Astrocyte (in vitro differentiated cells and primary cell): ENCODE measurements around the gene NPAS3. TPM values are rescaled to one million over a fixed set of nuclear protein-coding genes. Genes with fewer than 3 reads are reported as not detected.

Source experiments
- DNase-seq: peaks from one replicate; pipeline ENCODE4 v3.0.0-alpha.2; 2010; ENCODE audit warnings: low read depth
- FAIRE-seq: peaks from 2 replicates; lab custom pipeline; 2011; peaks lifted over from hg19 to GRCh38; lab: Jason Lieb, UNC
- H2AFZ ChIP-seq: 2 replicates; pipeline ENCODE4 v1.6.0; 2012; ENCODE audit warnings: low read depth, low read length, inconsistent platforms
- H3K27ac ChIP-seq: 2 replicates; pipeline ENCODE4 v1.5.1; 2011; ENCODE audit warnings: low read depth, low read length, inconsistent platforms
- H3K27me3 ChIP-seq: 2 replicates; pipeline ENCODE4 v1.6.0; 2011; ENCODE audit warnings: low read length, inconsistent platforms; ENCODE audit not compliant: insufficient read depth
- H3K36me3 ChIP-seq: 2 replicates; pipeline ENCODE4 v1.5.1; 2011; ENCODE audit warnings: low read length, inconsistent platforms; ENCODE audit not compliant: insufficient read depth
- H3K4me1 ChIP-seq: 2 replicates; pipeline ENCODE4 v1.5.1; 2011; ENCODE audit warnings: low read length, inconsistent platforms; ENCODE audit not compliant: insufficient read depth
- H3K4me2 ChIP-seq: 2 replicates; pipeline ENCODE4 v1.6.0; 2012; ENCODE audit warnings: low read length, inconsistent platforms
- H3K4me3 ChIP-seq: 2 replicates; pipeline ENCODE4 v1.5.1; 2011; ENCODE audit warnings: low read depth, mild to moderate bottlenecking, low read length, inconsistent platforms; ENCODE audit not compliant: insufficient read depth
- H3K79me2 ChIP-seq: 2 replicates; pipeline ENCODE4 v1.6.0; 2012; ENCODE audit warnings: mild to moderate bottlenecking, low read length, inconsistent platforms; ENCODE audit not compliant: insufficient read depth
- H3K9ac ChIP-seq: 2 replicates; pipeline ENCODE4 v1.6.0; 2012; ENCODE audit warnings: mild to moderate bottlenecking, low read length, inconsistent platforms
- H3K9me3 ChIP-seq: 2 replicates; pipeline ENCODE4 v1.5.1; 2012; ENCODE audit warnings: low read depth, mild to moderate bottlenecking, low read length, inconsistent platforms; ENCODE audit not compliant: insufficient read depth
- H4K20me1 ChIP-seq: 2 replicates; pipeline ENCODE4 v1.6.0; 2012; ENCODE audit warnings: low read length, inconsistent platforms; ENCODE audit not compliant: insufficient read depth
- H3K27ac Mint-ChIP-seq: one replicate; pipeline ENCODE4 v1.8.0; 2021; ENCODE audit warnings: mild to moderate bottlenecking, mixed read lengths; ENCODE audit not compliant: unreplicated experiment
- H3K27me3 Mint-ChIP-seq: one replicate; pipeline ENCODE4 v1.8.0; 2021; ENCODE audit warnings: low read depth, mixed read lengths; ENCODE audit not compliant: unreplicated experiment
- H3K36me3 Mint-ChIP-seq: one replicate; pipeline ENCODE4 v1.8.0; 2021; ENCODE audit warnings: low read depth, mixed read lengths; ENCODE audit not compliant: unreplicated experiment
- H3K4me1 Mint-ChIP-seq: one replicate; pipeline ENCODE4 v1.8.0; 2021; ENCODE audit warnings: low read depth, mixed read lengths; ENCODE audit not compliant: unreplicated experiment
- H3K4me3 Mint-ChIP-seq: one replicate; pipeline ENCODE4 v1.8.0; 2021; ENCODE audit warnings: mild to moderate bottlenecking, moderate library complexity, mixed read lengths; ENCODE audit not compliant: unreplicated experiment
- H3K9me3 Mint-ChIP-seq: one replicate; pipeline ENCODE4 v1.8.0; 2021; ENCODE audit warnings: mild to moderate bottlenecking, mixed read lengths; ENCODE audit not compliant: unreplicated experiment
- CTCF ChIP-seq: IDR thresholded peaks from 2 replicates; pipeline ENCODE4 v1.5.1; 2011; ENCODE audit warnings: low read depth, mild to moderate bottlenecking, inconsistent platforms, low read length, moderate library complexity; ENCODE audit not compliant: insufficient read depth
- EZH2 ChIP-seq: IDR thresholded peaks from 2 replicates; pipeline ENCODE4 v1.6.1; 2012; ENCODE audit warnings: mild to moderate bottlenecking, low read length, inconsistent platforms; ENCODE audit not compliant: insufficient read depth
- total RNA-seq: library from RNA; stranded (reverse); gene quantifications from 2 replicates; pipeline ENCODE4 v1.2.1, GENCODE V29; 2021

Gene NPAS3
- total RNA-seq, 1 donor from 2014 or later: 2.6 TPM

- TF ChIP-seq EZH2 (no peak), CTCF (no peak)
- Histone ChIP-seq H3K4me1 (peaks cover 28% of the 10 kb centered on the region), H3K4me2 (no peak overlapping the region), H3K4me3 (no peak overlapping the region), H3K36me3 (no peaks in the 10 kb centered on the region), H3K79me2 (no peaks in the 10 kb centered on the region), H3K9ac (no peak overlapping the region), H4K20me1 (no peaks in the 10 kb centered on the region), H2AFZ (no peak overlapping the region), H3K27me3 (no peaks in the 10 kb centered on the region), H3K27ac (no peak overlapping the region), H3K9me3 (no peaks in the 10 kb centered on the region)
- H3K36me3 Mint-ChIP-seq: no peaks in the 10 kb centered on the region
- H3K27ac Mint-ChIP-seq: no peak overlapping the region
- DNase-seq (peak; percentile 81), FAIRE-seq (no peak)
- H3K4me3 Mint-ChIP-seq: no peak overlapping the region
- no peaks in the 10 kb centered on the region for H3K27me3 Mint-ChIP-seq
- H3K9me3 Mint-ChIP-seq: no peaks in the 10 kb centered on the region
- peaks cover 19% of the 10 kb centered on the region for H3K4me1 Mint-ChIP-seq
Observed at GRCh38 chr14:33685026-33685425, 746.3 kb downstream of the NPAS3 start.

GRCh38 chr14:33685698-33686097, 747.0 kb downstream of the NPAS3 start:
- peak overlapping the region; percentile 6 for H3K4me2 ChIP-seq
- Mint-ChIP-seq H3K27me3 (no peaks in the 10 kb centered on the region), H3K36me3 (no peaks in the 10 kb centered on the region), H3K27ac (no peak overlapping the region), H3K4me1 (peaks cover 13% of the 10 kb centered on the region), H3K9me3 (no peaks in the 10 kb centered on the region), H3K4me3 (no peak overlapping the region)
- no peaks in the 10 kb centered on the region for H3K9me3 ChIP-seq
- no peaks in the 10 kb centered on the region for H3K36me3 ChIP-seq
- no peak overlapping the region for H3K9ac ChIP-seq
- no peak overlapping the region for H2AFZ ChIP-seq
- DNase-seq (no peak), FAIRE-seq (no peak)
- no peaks in the 10 kb centered on the region for H3K27me3 ChIP-seq
- H3K79me2 ChIP-seq: no peaks in the 10 kb centered on the region
- TF ChIP-seq EZH2 (no peak), CTCF (no peak)
- peak overlapping the region; percentile 52 for H3K27ac ChIP-seq
- no peaks in the 10 kb centered on the region for H4K20me1 ChIP-seq
- H3K4me1 ChIP-seq: peaks cover 21% of the 10 kb centered on the region
- H3K4me3 ChIP-seq: no peak overlapping the region

- Histone ChIP-seq H3K9ac (no peak overlapping the region), H3K4me3 (no peak overlapping the region), H3K36me3 (no peaks in the 10 kb centered on the region), H2AFZ (no peak overlapping the region), H3K79me2 (no peaks in the 10 kb centered on the region), H3K4me1 (peaks cover 20% of the 10 kb centered on the region), H3K9me3 (no peaks in the 10 kb centered on the region), H3K27ac (peak overlapping the region; percentile 70), H3K27me3 (no peaks in the 10 kb centered on the region), H4K20me1 (no peaks in the 10 kb centered on the region), H3K4me2 (peak overlapping the region; percentile 31)
- TF ChIP-seq EZH2 (no peak), CTCF (no peak)
- H3K9me3 Mint-ChIP-seq: no peaks in the 10 kb centered on the region
- peak overlapping the region; percentile 44 for H3K27ac Mint-ChIP-seq
- DNase-seq: peak; percentile 89
- no peaks in the 10 kb centered on the region for H3K27me3 Mint-ChIP-seq
- no peak for FAIRE-seq
- H3K36me3 Mint-ChIP-seq: no peaks in the 10 kb centered on the region
- H3K4me1 Mint-ChIP-seq: peaks cover 13% of the 10 kb centered on the region
- no peak overlapping the region for H3K4me3 Mint-ChIP-seq
Observed at GRCh38 chr14:33686218-33686617, 747.5 kb downstream of the NPAS3 start.
